Measurements from ENCODE around the gene PEX7. TPM values are rescaled to one million over a fixed set of nuclear protein-coding genes. Genes with fewer than 3 reads are reported as not detected.

Gene PEX7
- total RNA-seq, 1 donor from 2014 or later = 6.1 TPM

DNA sequence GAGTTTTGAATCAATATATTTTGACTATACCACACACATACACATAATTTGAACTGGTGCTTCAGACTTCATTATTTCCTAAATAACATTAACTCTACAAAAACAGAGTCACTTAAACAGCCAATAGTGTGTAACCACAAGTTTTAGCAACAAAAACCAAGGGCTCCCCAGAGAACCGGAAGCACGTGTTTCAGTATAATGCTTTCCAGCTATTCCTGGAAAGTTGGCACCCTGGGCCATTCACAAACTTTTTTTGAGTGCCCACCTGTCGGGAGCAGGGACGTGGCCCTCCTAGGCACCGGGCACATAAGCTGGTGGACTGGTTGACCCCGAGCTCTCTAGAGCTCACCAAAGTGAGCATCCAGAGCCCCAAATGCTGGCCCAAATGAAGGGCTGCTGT is 97.8 kb downstream of the PEX7 start:
- Histone ChIP-seq H3K9me3 (no peaks in the 10 kb centered on the region), H3K4me1 (peaks cover 30% of the 10 kb centered on the region), H3K36me3 (no peaks in the 10 kb centered on the region), H3K27ac (no peak overlapping the region), H3K27me3 (peaks cover 6% of the 10 kb centered on the region), H3K4me3 (peak overlapping the region; percentile 45 to 48)
- no peak for DNase-seq (ENCODE audit: extremely low spot score in 2 of 2)
- TF ChIP-seq POLR2A (IDR thresholded peaks at IDR 0.05) (no peak), POLR2AphosphoS5 (IDR thresholded peaks at IDR 0.05; ENCODE audit: insufficient read depth in 1 of 2, low read depth in 1 of 2) (no peak)
- TF ChIP-seq, protein P1, sequence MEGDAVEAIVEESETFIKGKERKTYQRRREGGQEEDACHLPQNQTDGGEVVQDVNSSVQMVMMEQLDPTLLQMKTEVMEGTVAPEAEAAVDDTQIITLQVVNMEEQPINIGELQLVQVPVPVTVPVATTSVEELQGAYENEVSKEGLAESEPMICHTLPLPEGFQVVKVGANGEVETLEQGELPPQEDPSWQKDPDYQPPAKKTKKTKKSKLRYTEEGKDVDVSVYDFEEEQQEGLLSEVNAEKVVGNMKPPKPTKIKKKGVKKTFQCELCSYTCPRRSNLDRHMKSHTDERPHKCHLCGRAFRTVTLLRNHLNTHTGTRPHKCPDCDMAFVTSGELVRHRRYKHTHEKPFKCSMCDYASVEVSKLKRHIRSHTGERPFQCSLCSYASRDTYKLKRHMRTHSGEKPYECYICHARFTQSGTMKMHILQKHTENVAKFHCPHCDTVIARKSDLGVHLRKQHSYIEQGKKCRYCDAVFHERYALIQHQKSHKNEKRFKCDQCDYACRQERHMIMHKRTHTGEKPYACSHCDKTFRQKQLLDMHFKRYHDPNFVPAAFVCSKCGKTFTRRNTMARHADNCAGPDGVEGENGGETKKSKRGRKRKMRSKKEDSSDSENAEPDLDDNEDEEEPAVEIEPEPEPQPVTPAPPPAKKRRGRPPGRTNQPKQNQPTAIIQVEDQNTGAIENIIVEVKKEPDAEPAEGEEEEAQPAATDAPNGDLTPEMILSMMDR (IDR thresholded peaks at IDR 0.05) = no peak
- intact Hi-C loops (cut with DNase I) = no loop called here

DNA sequence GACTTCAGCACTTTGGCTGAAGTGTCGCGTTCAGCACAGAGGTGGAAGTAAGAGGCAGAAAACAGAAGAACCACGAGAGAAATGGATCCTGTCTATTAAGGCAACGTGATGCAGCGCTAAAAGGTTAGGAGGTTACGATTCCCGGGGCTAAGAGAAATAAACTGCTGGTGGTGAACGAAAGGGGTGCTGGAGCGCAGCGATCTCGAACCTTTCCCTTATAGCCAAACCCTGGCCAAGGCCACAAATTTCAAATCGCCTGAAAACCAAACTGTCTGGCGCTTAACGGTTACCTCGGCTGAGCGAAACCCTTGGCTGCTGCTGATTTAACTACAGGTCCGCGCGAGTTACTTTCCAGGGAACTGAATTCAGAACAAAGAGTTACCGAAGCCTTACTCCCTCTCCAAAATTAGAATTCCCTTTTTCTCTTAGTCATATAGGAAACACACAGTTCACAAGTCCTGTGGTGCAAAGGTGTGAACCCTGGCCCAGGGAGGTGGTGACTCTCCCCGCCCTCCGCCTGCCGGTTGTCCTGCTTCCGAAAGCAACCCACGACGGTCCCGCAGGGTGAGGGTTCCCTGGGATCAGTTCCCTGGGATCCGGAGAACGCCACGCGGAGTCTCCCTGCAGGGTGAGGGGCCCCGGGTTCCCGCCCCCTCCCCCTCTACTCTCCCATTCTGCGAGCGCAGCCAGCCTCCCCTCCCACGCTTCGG is 98.4 kb downstream of the PEX7 start:
- H3K27me3 ChIP-seq = peaks cover 6% of the 10 kb centered on the region
- TF ChIP-seq POLR2A (IDR thresholded peaks at IDR 0.05) (no peak), POLR2AphosphoS5 (IDR thresholded peaks at IDR 0.05; ENCODE audit: insufficient read depth in 1 of 2, low read depth in 1 of 2) (no peak)
- TF ChIP-seq, protein P1 (IDR thresholded peaks at IDR 0.05) = no peak

DNA sequence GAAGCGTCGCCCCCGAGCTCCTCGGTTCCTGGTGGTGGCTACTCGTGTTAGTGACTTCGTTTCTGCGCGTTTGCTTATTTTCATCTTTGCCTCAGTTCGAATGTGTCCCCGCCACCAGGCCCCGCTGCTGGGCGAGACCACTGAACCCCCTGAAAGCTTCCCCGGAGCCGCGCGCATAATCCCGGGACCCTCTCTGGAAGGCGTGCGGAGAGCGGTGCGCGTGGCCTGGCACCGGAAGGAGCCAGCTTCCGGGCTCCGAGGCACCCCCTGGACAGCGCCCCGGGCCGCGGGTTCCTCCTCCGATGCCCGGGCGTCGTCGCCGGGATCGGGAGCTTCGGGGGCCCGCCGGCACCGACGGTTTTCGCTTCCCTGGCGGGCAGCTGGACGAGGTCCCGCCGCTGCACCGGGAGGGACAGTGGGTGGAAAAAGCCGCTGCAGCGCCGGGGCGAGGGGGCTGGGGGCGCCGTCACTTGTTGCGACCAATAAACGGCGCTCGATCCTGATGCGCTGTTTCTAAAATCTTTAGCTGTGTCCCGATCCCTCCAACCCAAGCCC is 99.1 kb downstream of the PEX7 start:
- intact Hi-C loops (cut with DNase I) = no loop called here
- Histone ChIP-seq H3K9me3 (no peaks in the 10 kb centered on the region), H3K27ac (no peak overlapping the region), H3K4me1 (peaks cover 30% of the 10 kb centered on the region), H3K4me3 (peak overlapping the region; percentile 45 to 48), H3K36me3 (no peaks in the 10 kb centered on the region), H3K27me3 (peaks cover 6% of the 10 kb centered on the region)
- no peak for DNase-seq (ENCODE audit: extremely low spot score in 2 of 2)
- TF ChIP-seq POLR2A (IDR thresholded peaks at IDR 0.05) = no peak
- no peak for TF ChIP-seq POLR2AphosphoS5 (IDR thresholded peaks at IDR 0.05; ENCODE audit: insufficient read depth in 1 of 2, low read depth in 1 of 2)
- TF ChIP-seq, protein P1 (IDR thresholded peaks at IDR 0.05) = no peak

More for the DNA sequence above, 98.4 kb downstream of the PEX7 start:
- peaks cover 30% of the 10 kb centered on the region for H3K4me1 ChIP-seq
- no peaks in the 10 kb centered on the region for H3K36me3 ChIP-seq
- H3K4me3 ChIP-seq = peak overlapping the region; percentile 45 to 48
- H3K9me3 ChIP-seq = no peaks in the 10 kb centered on the region
- intact Hi-C loops (cut with DNase I) = no loop called here
- DNase-seq (ENCODE audit: extremely low spot score in 2 of 2) = no peak
- H3K27ac ChIP-seq = no peak overlapping the region

DNA sequence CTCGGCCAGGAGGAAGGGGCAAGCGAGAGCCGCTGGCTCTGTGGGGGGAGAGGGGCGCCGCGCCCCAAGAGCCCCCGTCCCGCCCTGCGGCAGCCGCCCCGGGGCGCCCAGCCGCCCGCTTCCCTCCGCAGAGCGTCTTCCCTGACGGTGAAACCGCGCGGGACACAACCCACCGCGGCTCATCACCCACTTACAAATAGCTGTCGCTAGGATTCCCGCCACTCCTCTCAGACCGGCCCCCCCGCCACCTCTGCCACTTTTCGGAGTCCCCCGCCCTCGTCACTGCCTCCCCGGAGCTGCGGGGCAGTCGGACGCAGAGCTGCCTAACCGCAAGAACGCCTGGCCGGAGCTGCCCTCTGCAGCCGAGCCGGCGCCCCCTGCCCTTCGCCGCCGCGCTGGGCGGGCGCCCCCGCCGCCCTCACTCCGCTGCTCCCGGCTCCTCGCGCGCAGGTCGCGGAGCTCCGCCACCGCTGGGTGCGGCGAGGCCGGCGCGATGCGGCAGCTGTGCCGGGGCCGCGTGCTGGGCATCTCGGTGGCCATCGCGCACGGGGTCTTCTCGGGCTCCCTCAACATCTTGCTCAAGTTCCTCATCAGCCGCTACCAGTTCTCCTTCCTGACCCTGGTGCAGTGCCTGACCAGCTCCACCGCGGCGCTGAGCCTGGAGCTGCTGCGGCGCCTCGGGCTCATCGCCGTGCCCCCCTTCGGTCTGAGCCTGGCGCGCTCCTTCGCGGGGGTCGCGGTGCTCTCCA is 99.7 kb downstream of the PEX7 start, which contains the start of gene SLC35D3:
Gene SLC35D3 (plus strand): TSS at position 366 of the 749 bp plus-strand sequence. CDS start 128 bp downstream, at position 494.
- DNase-seq (ENCODE audit: extremely low spot score in 2 of 2) = no peak
- Histone ChIP-seq H3K4me3 (peak within 1 kb of the TSS; percentile 45 to 48), H3K4me1 (peaks cover 30% of the 10 kb centered on the region), H3K27me3 (peaks cover 6% of the 10 kb centered on the region), H3K36me3 (no peaks in the 10 kb centered on the region), H3K9me3 (no peaks in the 10 kb centered on the region), H3K27ac (no peak within 1 kb of the TSS)
- intact Hi-C loops (cut with DNase I) = no loop called here
- TF ChIP-seq POLR2A (IDR thresholded peaks at IDR 0.05) = no peak
- TF ChIP-seq, protein P1 (IDR thresholded peaks at IDR 0.05) = no peak
- TF ChIP-seq POLR2AphosphoS5 (IDR thresholded peaks at IDR 0.05; ENCODE audit: insufficient read depth in 1 of 2, low read depth in 1 of 2) = no peak

Measured in vagina (tissue), 2 donors.